Left lobe of liver (tissue), 2 donors: ENCODE results near the gene UMODL1. TPM values are rescaled to one million over a fixed set of nuclear protein-coding genes. Genes with fewer than 3 reads are reported as not detected.

ENCODE experiments used
- ATAC-seq: fragments of 200-7000 bp; cut with Tn5 transposase; one replicate; pipeline ENCODE4 v1.9.1; 2020; ENCODE audit warnings: mild to moderate bottlenecking, moderate library complexity
- DNase-seq: peaks from one replicate; pipeline ENCODE4 v3.0.0-alpha.2; 2020; ENCODE audit warnings: low spot score
- total RNA-seq: library from RNA; stranded (reverse); gene quantifications from one replicate; pipeline ENCODE4 v1.2.1, GENCODE V29; 2021
- donor health status: DM: no; HTN: no; CAD: no; lungs with moderate emphysema.
- donor health status: DM: no; HTN: yes; CAD: no.

Gene UMODL1
- total RNA-seq: 0.18 TPM

- ATAC-seq: no peak
These were observed at the start of gene UMODL1 for GRCh38 chr21:42071146-42071737. UMODL1 (plus strand) TSS chr21:42071317; CDS start chr21:42071317, 0 bp downstream.

GRCh38 chr21:42021371-42022090, 49.6 kb upstream of the UMODL1 start:
- ATAC-seq (peak; percentile 31), DNase-seq (no peak)

More at GRCh38 chr21:42071146-42071737, at the start of gene UMODL1:
- DNase-seq: no peak

- peak; percentile 32 for ATAC-seq
- no peak for DNase-seq
These were observed 49.1 kb upstream of the UMODL1 start for GRCh38 chr21:42022091-42022430.

- DNase-seq (no peak), ATAC-seq (no peak)
These were observed 48.2 kb upstream of the UMODL1 start for GRCh38 chr21:42022906-42023305.

- ATAC-seq (no peak), DNase-seq (no peak)
These were observed 45.6 kb upstream of the UMODL1 start for GRCh38 chr21:42025376-42026081.

GRCh38 chr21:42026082-42026435, 45.1 kb upstream of the UMODL1 start:
- no peak for ATAC-seq
- no peak for DNase-seq

- ATAC-seq (no peak), DNase-seq (no peak)
These were observed 43.9 kb upstream of the UMODL1 start for GRCh38 chr21:42027085-42027821.

- ATAC-seq (no peak), DNase-seq (no peak)
These were observed 43.0 kb upstream of the UMODL1 start for GRCh38 chr21:42027822-42028765.

GRCh38 chr21:42028766-42029425, 42.2 kb upstream of the UMODL1 start:
- DNase-seq (no peak), ATAC-seq (no peak)

GRCh38 chr21:42030311-42030710, 40.8 kb upstream of the UMODL1 start:
- DNase-seq: no peak
- ATAC-seq: no peak

GRCh38 chr21:42031241-42031640, 39.9 kb upstream of the UMODL1 start:
- ATAC-seq: no peak
- no peak for DNase-seq

GRCh38 chr21:42031816-42032215, 39.3 kb upstream of the UMODL1 start:
- DNase-seq (no peak), ATAC-seq (peak; percentile 15)

- ATAC-seq: peak; percentile 49
- DNase-seq: no peak
These were observed 38.9 kb upstream of the UMODL1 start for GRCh38 chr21:42032266-42032665.

- DNase-seq: no peak
- ATAC-seq: no peak
These were observed 38.1 kb upstream of the UMODL1 start for GRCh38 chr21:42032968-42033367.

GRCh38 chr21:42036313-42036712, 34.8 kb upstream of the UMODL1 start:
- DNase-seq: no peak

GRCh38 chr21:42037516-42037915, 33.6 kb upstream of the UMODL1 start:
- DNase-seq: no peak
- ATAC-seq: no peak

More at GRCh38 chr21:42036313-42036712, 34.8 kb upstream of the UMODL1 start:
- no peak for ATAC-seq

- ATAC-seq (peak; percentile 76), DNase-seq (peak; percentile 89)
These were observed 33.2 kb upstream of the UMODL1 start for GRCh38 chr21:42037943-42038342.

- no peak for ATAC-seq
These were observed 32.7 kb upstream of the UMODL1 start for GRCh38 chr21:42038393-42038792.

GRCh38 chr21:42038826-42039425, 32.2 kb upstream of the UMODL1 start:
- no peak for DNase-seq
- peak; percentile 2 for ATAC-seq

More at GRCh38 chr21:42038393-42038792, 32.7 kb upstream of the UMODL1 start:
- DNase-seq: no peak
